Neural progenitor cell (in vitro differentiated cells): ENCODE results near the gene TMEM51. TPM values are rescaled to one million over a fixed set of nuclear protein-coding genes. Genes with fewer than 3 reads are reported as not detected.

Experiments
- DNase-seq: peaks from one replicate; pipeline ENCODE4 v3.0.0-alpha.2; 2016; ENCODE audit warnings: low spot score
- H2AFZ ChIP-seq: fragments of 200-600 bp; sonication (generic); replicated peaks from 2 replicates; pipeline ENCODE4 v1.6.1; 2016; ENCODE audit warnings: antibody characterized with exemption
- H3F3A ChIP-seq: fragments of 200-600 bp; sonication (generic); 2 replicates; pipeline ENCODE4 v1.6.1; 2016; ENCODE audit warnings: antibody characterized with exemption, low read depth
- H3K27ac ChIP-seq: fragments of 200-600 bp; sonication (generic); 2 replicates; pipeline ENCODE4 v1.5.1; 2016; ENCODE audit warnings: mild to moderate bottlenecking
- H3K27me3 ChIP-seq: fragments of 200-600 bp; sonication (generic); 2 replicates; pipeline ENCODE4 v1.6.1; 2016; ENCODE audit warnings: mild to moderate bottlenecking, moderate library complexity
- H3K36me3 ChIP-seq: fragments of 200-600 bp; sonication (generic); 2 replicates; pipeline ENCODE4 v1.5.1; 2016
- H3K4me1 ChIP-seq: fragments of 200-600 bp; sonication (generic); 2 replicates; pipeline ENCODE4 v1.6.1; 2016; ENCODE audit warnings: mixed run types
- H3K4me2 ChIP-seq: fragments of 200-600 bp; sonication (generic); 2 replicates; pipeline ENCODE4 v1.6.1; 2016
- H3K4me3 ChIP-seq: fragments of 200-600 bp; sonication (generic); 2 replicates; pipeline ENCODE4 v1.5.1; 2016
- H3K79me2 ChIP-seq: fragments of 200-600 bp; sonication (generic); 2 replicates; pipeline ENCODE4 v1.6.1; 2016; ENCODE audit warnings: low read depth
- H3K9ac ChIP-seq: fragments of 200-600 bp; sonication (generic); 2 replicates; pipeline ENCODE4 v1.6.1; 2016
- H3K9me3 ChIP-seq: fragments of 200-600 bp; sonication (generic); 2 replicates; pipeline ENCODE4 v1.5.1; 2016; ENCODE audit warnings: low read depth
- H4K20me1 ChIP-seq: fragments of 200-600 bp; sonication (generic); 2 replicates; pipeline ENCODE4 v1.6.1; 2016; ENCODE audit warnings: low read depth
- H3K27ac Mint-ChIP-seq: 3 replicates; pipeline ENCODE4 v1.8.0; 2021; ENCODE audit warnings: mixed read lengths
- H3K27me3 Mint-ChIP-seq: 2 replicates; pipeline ENCODE4 v1.8.0; 2022; ENCODE audit warnings: low read depth, mild to moderate bottlenecking, inconsistent platforms, moderate library complexity, mixed read lengths; ENCODE audit not compliant: insufficient read depth
- H3K36me3 Mint-ChIP-seq: 3 replicates; pipeline ENCODE4 v1.8.0; 2021; ENCODE audit warnings: mixed read lengths
- H3K4me1 Mint-ChIP-seq: 3 replicates; pipeline ENCODE4 v1.8.0; 2021; ENCODE audit warnings: mixed read lengths
- H3K4me3 Mint-ChIP-seq: 3 replicates; pipeline ENCODE4 v1.8.0; 2021; ENCODE audit warnings: mild to moderate bottlenecking, moderate library complexity, mixed read lengths
- H3K9me3 Mint-ChIP-seq: 3 replicates; pipeline ENCODE4 v1.8.0; 2020; ENCODE audit warnings: mixed read lengths
- EZH2 ChIP-seq: fragments of 200-600 bp; sonication (generic); IDR thresholded peaks from 2 replicates; pipeline ENCODE4 v1.6.1; 2017; ENCODE audit warnings: antibody characterized with exemption, mild to moderate bottlenecking, moderate library complexity
- EZH2phosphoT487 ChIP-seq: fragments of 200-600 bp; sonication (generic); IDR thresholded peaks from 2 replicates; pipeline ENCODE4 v1.6.1; 2017; ENCODE audit warnings: antibody characterized with exemption
- total RNA-seq: library from RNA; depleted of rRNA; stranded (reverse); fragments of >200 nt; gene quantifications from 2 replicates; pipeline ENCODE4 v1.2.3, GENCODE V29; 2015; ENCODE audit warnings: low replicate concordance
- TF ChIP-seq, protein P1 (sequence below): fragments of 200-600 bp; sonication (generic); IDR thresholded peaks from 2 replicates; pipeline ENCODE4 v1.5.1; 2017; ENCODE audit warnings: antibody characterized with exemption, mild to moderate bottlenecking

The TMEM51 gene
- total RNA-seq, 1 donor from 2014 or later = 5.2 TPM

DNA sequence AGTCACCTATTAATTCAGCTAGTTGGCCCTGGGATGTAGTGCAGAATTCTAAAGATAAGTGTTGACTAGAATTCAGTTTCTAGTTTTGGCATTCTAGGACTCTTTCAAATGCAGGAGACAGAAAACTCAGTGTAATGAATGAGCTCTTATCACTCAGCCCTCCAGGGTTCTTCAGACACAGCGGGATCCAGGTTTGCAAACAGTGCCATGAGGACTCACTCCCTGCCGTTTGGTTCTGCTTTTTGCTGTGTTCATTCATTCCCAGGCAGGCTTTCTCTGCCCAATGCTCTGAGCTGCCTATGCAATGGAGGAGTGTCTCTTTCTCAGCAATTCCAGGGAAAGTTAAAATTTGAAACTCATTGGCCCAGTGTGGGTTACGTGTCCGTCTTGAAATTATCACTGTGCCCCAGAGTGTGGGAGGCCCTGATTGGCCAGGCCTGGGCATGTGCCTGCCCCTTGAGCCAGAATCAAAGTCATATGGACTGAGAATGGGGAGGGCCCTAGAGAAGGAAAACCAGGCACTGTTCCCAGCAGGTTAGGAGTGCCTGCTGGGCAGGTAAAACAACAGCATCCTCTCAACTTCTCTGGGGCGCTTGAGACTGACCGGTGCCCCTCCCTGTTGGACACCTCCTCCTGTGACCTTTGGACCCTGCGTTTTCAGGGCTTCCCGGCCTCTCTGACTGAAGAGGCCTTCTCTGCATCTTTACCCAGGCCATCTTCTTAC lies 43.4 kb downstream of the TMEM51 start:
- TF ChIP-seq EZH2phosphoT487 = no peak
- TF ChIP-seq, protein P1, sequence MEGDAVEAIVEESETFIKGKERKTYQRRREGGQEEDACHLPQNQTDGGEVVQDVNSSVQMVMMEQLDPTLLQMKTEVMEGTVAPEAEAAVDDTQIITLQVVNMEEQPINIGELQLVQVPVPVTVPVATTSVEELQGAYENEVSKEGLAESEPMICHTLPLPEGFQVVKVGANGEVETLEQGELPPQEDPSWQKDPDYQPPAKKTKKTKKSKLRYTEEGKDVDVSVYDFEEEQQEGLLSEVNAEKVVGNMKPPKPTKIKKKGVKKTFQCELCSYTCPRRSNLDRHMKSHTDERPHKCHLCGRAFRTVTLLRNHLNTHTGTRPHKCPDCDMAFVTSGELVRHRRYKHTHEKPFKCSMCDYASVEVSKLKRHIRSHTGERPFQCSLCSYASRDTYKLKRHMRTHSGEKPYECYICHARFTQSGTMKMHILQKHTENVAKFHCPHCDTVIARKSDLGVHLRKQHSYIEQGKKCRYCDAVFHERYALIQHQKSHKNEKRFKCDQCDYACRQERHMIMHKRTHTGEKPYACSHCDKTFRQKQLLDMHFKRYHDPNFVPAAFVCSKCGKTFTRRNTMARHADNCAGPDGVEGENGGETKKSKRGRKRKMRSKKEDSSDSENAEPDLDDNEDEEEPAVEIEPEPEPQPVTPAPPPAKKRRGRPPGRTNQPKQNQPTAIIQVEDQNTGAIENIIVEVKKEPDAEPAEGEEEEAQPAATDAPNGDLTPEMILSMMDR = no peak
- no peak for TF ChIP-seq EZH2
- no peak overlapping the region for H3K27ac ChIP-seq
- H3K36me3 ChIP-seq = no peaks in the 10 kb centered on the region
- H3K9ac ChIP-seq = no peak overlapping the region
- no peaks in the 10 kb centered on the region for H3K27me3 ChIP-seq
- Mint-ChIP-seq H3K36me3 (no peaks in the 10 kb centered on the region), H3K4me1 (peaks cover 50% of the 10 kb centered on the region), H3K27ac (peak overlapping the region; percentile 88), H3K4me3 (peak overlapping the region; percentile 57), H3K9me3 (no peaks in the 10 kb centered on the region), H3K27me3 (peaks cover 6% of the 10 kb centered on the region)
- H4K20me1 ChIP-seq = no peaks in the 10 kb centered on the region
- H2AFZ ChIP-seq = peak overlapping the region; percentile 23
- peaks cover 21% of the 10 kb centered on the region for H3F3A ChIP-seq
- peak overlapping the region; percentile 39 for H3K4me2 ChIP-seq
- DNase-seq = peak; percentile 31
- H3K4me1 ChIP-seq = peaks cover 10% of the 10 kb centered on the region
- H3K4me3 ChIP-seq = no peak overlapping the region
- no peaks in the 10 kb centered on the region for H3K9me3 ChIP-seq
- H3K79me2 ChIP-seq = no peaks in the 10 kb centered on the region

DNA sequence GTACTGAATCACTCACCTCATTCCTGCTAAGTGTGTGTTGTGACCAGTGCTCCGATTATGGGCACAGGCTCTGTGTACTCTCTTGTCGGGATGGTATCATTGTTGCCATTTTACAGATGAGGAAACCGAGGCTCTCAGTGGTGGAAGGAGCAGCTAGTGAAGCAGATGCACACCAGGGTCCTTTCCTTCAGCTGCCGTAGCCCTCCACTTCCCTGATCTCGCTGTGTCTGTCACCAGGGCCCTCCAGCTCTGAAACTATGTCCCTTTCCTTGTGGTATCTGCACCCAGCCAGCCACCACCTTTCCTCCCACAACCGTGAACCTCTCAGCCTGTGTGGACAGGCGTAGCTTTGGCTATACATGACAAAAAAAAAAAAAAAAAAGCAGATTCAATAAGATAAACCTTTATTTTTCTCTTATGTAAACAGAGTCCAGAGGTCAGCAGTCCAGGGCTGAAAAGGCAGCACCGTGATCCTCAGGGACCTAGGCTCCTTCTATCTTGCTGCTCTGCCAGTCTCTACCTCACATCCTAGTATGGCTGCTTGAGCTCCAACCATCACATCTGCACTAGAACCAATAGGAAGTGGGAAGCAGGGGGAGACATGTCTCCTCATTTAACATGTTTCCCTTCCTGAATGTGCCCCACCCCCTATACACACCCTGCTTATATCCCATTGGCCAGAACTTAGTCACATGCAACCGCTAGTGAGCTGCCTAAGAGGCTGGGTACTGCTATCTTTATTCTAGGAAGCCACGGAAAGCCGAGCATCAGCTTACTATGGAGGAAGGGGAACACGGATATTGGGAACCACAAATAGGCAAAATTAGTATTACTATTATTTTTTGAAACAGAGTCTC lies 44.3 kb downstream of the TMEM51 start:
- no peak overlapping the region for H3K4me2 ChIP-seq
- peaks cover 6% of the 10 kb centered on the region for H3K27me3 Mint-ChIP-seq
- H2AFZ ChIP-seq = peak overlapping the region; percentile 23
- H3K4me3 Mint-ChIP-seq = no peak overlapping the region
- H3K27ac ChIP-seq = no peak overlapping the region
- no peaks in the 10 kb centered on the region for H3K9me3 Mint-ChIP-seq
- DNase-seq = no peak
- no peak overlapping the region for H3K4me3 ChIP-seq
- no peak overlapping the region for H3K9ac ChIP-seq
- no peaks in the 10 kb centered on the region for H3K79me2 ChIP-seq
- TF ChIP-seq EZH2phosphoT487 (no peak), EZH2 (no peak)
- TF ChIP-seq, protein P1 = no peak
- H3F3A ChIP-seq = peaks cover 21% of the 10 kb centered on the region
- peaks cover 10% of the 10 kb centered on the region for H3K4me1 ChIP-seq
- H3K4me1 Mint-ChIP-seq = peaks cover 53% of the 10 kb centered on the region
- no peaks in the 10 kb centered on the region for H3K9me3 ChIP-seq
- no peaks in the 10 kb centered on the region for H4K20me1 ChIP-seq
- H3K36me3 Mint-ChIP-seq = no peaks in the 10 kb centered on the region
- H3K27me3 ChIP-seq = no peaks in the 10 kb centered on the region
- H3K27ac Mint-ChIP-seq = peak overlapping the region; percentile 50
- H3K36me3 ChIP-seq = no peaks in the 10 kb centered on the region

DNA sequence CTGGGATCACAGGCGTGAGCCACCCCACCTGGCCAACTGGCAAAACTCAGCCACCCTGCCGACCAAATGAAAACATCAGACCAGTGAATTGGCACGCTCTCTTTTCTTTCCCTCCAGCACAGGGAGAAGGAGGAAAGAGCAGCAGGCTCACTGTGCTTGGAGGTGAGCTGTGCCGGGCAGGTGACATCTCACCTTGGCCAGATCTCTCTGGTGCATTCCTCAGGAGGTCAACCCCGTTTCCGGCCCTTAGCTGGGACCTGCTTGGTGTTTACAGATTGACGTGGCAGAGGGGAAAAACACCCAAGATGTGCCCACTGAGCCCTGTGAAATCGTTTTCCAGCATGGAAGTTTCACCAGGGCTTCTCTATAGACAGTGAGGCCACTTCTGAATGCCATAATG lies 45.1 kb downstream of the TMEM51 start:
- no peaks in the 10 kb centered on the region for H3K9me3 ChIP-seq
- H4K20me1 ChIP-seq = no peaks in the 10 kb centered on the region
- Mint-ChIP-seq H3K4me3 (no peak overlapping the region), H3K4me1 (peaks cover 56% of the 10 kb centered on the region), H3K27ac (no peak overlapping the region), H3K36me3 (no peaks in the 10 kb centered on the region), H3K9me3 (no peaks in the 10 kb centered on the region), H3K27me3 (peaks cover 6% of the 10 kb centered on the region)
- no peak overlapping the region for H3K9ac ChIP-seq
- H3K4me2 ChIP-seq = no peak overlapping the region
- no peak overlapping the region for H3K27ac ChIP-seq
- peaks cover 21% of the 10 kb centered on the region for H3F3A ChIP-seq
- no peaks in the 10 kb centered on the region for H3K79me2 ChIP-seq
- peaks cover 10% of the 10 kb centered on the region for H3K4me1 ChIP-seq
- no peak for DNase-seq
- TF ChIP-seq, protein P1 = no peak
- H2AFZ ChIP-seq = no peak overlapping the region
- H3K36me3 ChIP-seq = no peaks in the 10 kb centered on the region
- no peak overlapping the region for H3K4me3 ChIP-seq
- no peaks in the 10 kb centered on the region for H3K27me3 ChIP-seq
